Smooth muscle cell (in vitro differentiated cells): ENCODE results near the gene GABPB2. TPM values are rescaled to one million over a fixed set of nuclear protein-coding genes. Genes with fewer than 3 reads are reported as not detected.
A peak's percentile ranks its signal among the peaks of the same experiment; 100 is the strongest.

ENCODE experiments used
- DNase-seq: peaks from one replicate; lab custom pipeline; 2025; ENCODE audit not compliant: unreplicated experiment; lab: John Stamatoyannopoulos, UW
- H2AFZ ChIP-seq: fragments of 200-600 bp; sonication (generic); 2 replicates; pipeline ENCODE4 v1.6.0; 2016; ENCODE audit warnings: antibody characterized with exemption, low read depth, mild to moderate bottlenecking
- H3F3A ChIP-seq: fragments of 200-600 bp; sonication (generic); 2 replicates; pipeline ENCODE4 v1.6.0; 2017; ENCODE audit warnings: antibody characterized with exemption, low read depth
- H3K27ac ChIP-seq: fragments of 200-600 bp; sonication (generic); 2 replicates; pipeline ENCODE4 v1.5.1; 2016; ENCODE audit warnings: low read depth, mild to moderate bottlenecking
- H3K27me3 ChIP-seq: fragments of 200-600 bp; sonication (generic); 2 replicates; pipeline ENCODE4 v1.6.1; 2016; ENCODE audit warnings: low read depth, mild to moderate bottlenecking
- H3K36me3 ChIP-seq: fragments of 200-600 bp; sonication (generic); 2 replicates; pipeline ENCODE4 v1.5.1; 2016; ENCODE audit warnings: low read depth
- H3K4me1 ChIP-seq: fragments of 200-600 bp; sonication (generic); 2 replicates; pipeline ENCODE4 v1.5.1; 2016; ENCODE audit warnings: low read depth
- H3K4me2 ChIP-seq: fragments of 200-600 bp; sonication (generic); 2 replicates; pipeline ENCODE4 v1.6.0; 2016; ENCODE audit warnings: mild to moderate bottlenecking
- H3K4me3 ChIP-seq: fragments of 200-600 bp; sonication (generic); 2 replicates; pipeline ENCODE4 v1.5.1; 2016; ENCODE audit warnings: mild to moderate bottlenecking
- H3K79me2 ChIP-seq: fragments of 200-600 bp; sonication (generic); 2 replicates; pipeline ENCODE4 v1.6.0; 2016; ENCODE audit warnings: low read depth, mild to moderate bottlenecking
- H3K9ac ChIP-seq: fragments of 200-600 bp; sonication (generic); 2 replicates; pipeline ENCODE4 v1.6.0; 2016; ENCODE audit warnings: low read depth
- H3K9me3 ChIP-seq: fragments of 200-600 bp; sonication (generic); replicated peaks from 2 replicates; pipeline ENCODE4 v1.5.1; 2016; ENCODE audit warnings: low read depth
- H4K20me1 ChIP-seq: fragments of 200-600 bp; sonication (generic); 2 replicates; pipeline ENCODE4 v1.6.0; 2016; ENCODE audit warnings: low read depth
- CTCF ChIP-seq: fragments of 200-600 bp; sonication (generic); IDR thresholded peaks from 2 replicates; pipeline ENCODE4 v1.5.1; 2017; ENCODE audit warnings: borderline replicate concordance, mild to moderate bottlenecking, antibody characterized with exemption; ENCODE audit not compliant: insufficient read depth, poor library complexity, severe bottlenecking
- WGBS: methylation state at CpG from one replicate; pipeline ENCODE4 v1.1.7; 2016; ENCODE audit warnings: low lambda C conversion rate; 5-methylcytosine and 5-hydroxymethylcytosine counted together
- polyA plus RNA-seq: library from polyadenylated mRNA; unstranded; fragments of >200 nt; fragmentation: Nextera tagmentation; extraction: Ambion mirVana; gene quantifications from 2 replicates; pipeline ENCODE4 v1.2.1, GENCODE V29; 2016
- total RNA-seq: library from RNA; depleted of rRNA; stranded (reverse); fragments of >200 nt; gene quantifications from 2 replicates; pipeline ENCODE4 v1.2.3, GENCODE V29; 2014

GABPB2 gene
- total and polyA plus RNA-seq, 2 experiments from 2014 or later: 1.3 to 3.6 TPM

DNA sequence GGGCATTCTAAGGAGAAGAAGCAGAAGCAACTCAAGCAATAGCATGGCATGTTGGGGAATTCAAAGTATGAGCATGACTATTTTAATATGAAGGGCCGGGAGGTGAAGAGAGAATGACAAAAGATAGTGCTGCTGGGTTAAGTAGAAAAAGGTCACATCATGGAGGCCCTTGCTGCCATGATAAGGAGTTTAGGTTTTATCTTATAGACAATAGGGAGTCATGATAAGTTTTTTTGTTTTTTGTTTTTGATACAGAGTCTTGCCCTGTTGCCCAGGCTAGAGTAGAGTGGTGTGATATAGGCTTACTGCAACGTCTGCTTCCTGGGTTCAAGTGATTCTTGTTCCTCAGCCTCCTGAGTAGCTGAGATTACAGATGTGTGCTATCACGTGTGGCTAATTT, 31.0 kb upstream of the GABPB2 start:
- Histone ChIP-seq H3K27ac (no peak overlapping the region), H3K79me2 (no peaks in the 10 kb centered on the region), H2AFZ (no peak overlapping the region), H3K4me2 (no peak overlapping the region), H3K4me3 (no peak overlapping the region), H4K20me1 (no peaks in the 10 kb centered on the region), H3F3A (no peaks in the 10 kb centered on the region), H3K27me3 (no peaks in the 10 kb centered on the region), H3K9me3 (no peaks in the 10 kb centered on the region), H3K9ac (no peak overlapping the region), H3K36me3 (peaks cover under 1% of the 10 kb centered on the region), H3K4me1 (no peaks in the 10 kb centered on the region)
- no peak for TF ChIP-seq CTCF
- WGBS: 91% methylated on average over 3 of the region's 3 CpGs
- DNase-seq: no peak

DNA sequence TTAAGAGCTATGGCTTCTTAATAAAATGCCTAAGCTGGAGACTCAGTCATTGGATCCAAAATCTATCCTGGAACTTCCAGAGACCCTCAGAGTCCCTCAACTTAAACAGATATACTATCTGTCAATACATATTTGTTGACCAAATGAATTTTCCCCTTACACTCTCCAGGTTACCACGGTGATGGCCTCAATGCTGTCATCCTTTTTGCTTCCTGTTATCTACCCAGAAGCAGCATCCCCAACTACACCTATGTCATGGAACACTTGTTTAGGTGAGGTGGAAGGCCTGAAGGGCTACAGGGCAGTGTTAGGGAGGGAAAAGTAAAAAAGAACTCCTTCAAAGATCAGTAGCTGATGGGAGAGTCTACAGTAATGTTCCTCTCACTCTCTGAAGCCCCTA, 27.4 kb upstream of the GABPB2 start:
- Histone ChIP-seq H4K20me1 (no peaks in the 10 kb centered on the region), H3K36me3 (no peaks in the 10 kb centered on the region), H3K9me3 (no peaks in the 10 kb centered on the region), H3K79me2 (no peaks in the 10 kb centered on the region), H3K27ac (no peak overlapping the region), H2AFZ (no peak overlapping the region), H3F3A (no peaks in the 10 kb centered on the region), H3K4me3 (no peak overlapping the region), H3K9ac (no peak overlapping the region), H3K4me1 (no peaks in the 10 kb centered on the region), H3K27me3 (no peaks in the 10 kb centered on the region), H3K4me2 (no peak overlapping the region)
- 88% methylated on average over 1 of the region's 1 CpG for WGBS
- no peak for DNase-seq
- no peak for TF ChIP-seq CTCF

- H3K4me2 ChIP-seq: peak within 1 kb of the TSS; percentile 89
- peak; percentile 50 for DNase-seq
- no peaks in the 10 kb centered on the region for H3K4me1 ChIP-seq
- H3K9me3 ChIP-seq: no peaks in the 10 kb centered on the region
- under 1% methylated on average over 28 of the region's 29 CpGs for WGBS
- no peaks in the 10 kb centered on the region for H3K27me3 ChIP-seq
- peak within 1 kb of the TSS; percentile 23 for H2AFZ ChIP-seq
- H3K27ac ChIP-seq: peak within 1 kb of the TSS; percentile 45
- no peaks in the 10 kb centered on the region for H3K36me3 ChIP-seq
- H3K9ac ChIP-seq: peak within 1 kb of the TSS; percentile 62
- TF ChIP-seq CTCF: no peak
- H3K79me2 ChIP-seq: no peaks in the 10 kb centered on the region
- peaks cover 23% of the 10 kb centered on the region for H3F3A ChIP-seq
- no peaks in the 10 kb centered on the region for H4K20me1 ChIP-seq
- H3K4me3 ChIP-seq: peak within 1 kb of the TSS; percentile 69
Measured at GRCh38 chr1:151047591-151047924, 23.0 kb upstream of the GABPB2 start, which contains the start of gene C1orf56. C1orf56 (plus strand) TSS chr1:151047751; CDS start chr1:151047848, 97 bp downstream.

DNA sequence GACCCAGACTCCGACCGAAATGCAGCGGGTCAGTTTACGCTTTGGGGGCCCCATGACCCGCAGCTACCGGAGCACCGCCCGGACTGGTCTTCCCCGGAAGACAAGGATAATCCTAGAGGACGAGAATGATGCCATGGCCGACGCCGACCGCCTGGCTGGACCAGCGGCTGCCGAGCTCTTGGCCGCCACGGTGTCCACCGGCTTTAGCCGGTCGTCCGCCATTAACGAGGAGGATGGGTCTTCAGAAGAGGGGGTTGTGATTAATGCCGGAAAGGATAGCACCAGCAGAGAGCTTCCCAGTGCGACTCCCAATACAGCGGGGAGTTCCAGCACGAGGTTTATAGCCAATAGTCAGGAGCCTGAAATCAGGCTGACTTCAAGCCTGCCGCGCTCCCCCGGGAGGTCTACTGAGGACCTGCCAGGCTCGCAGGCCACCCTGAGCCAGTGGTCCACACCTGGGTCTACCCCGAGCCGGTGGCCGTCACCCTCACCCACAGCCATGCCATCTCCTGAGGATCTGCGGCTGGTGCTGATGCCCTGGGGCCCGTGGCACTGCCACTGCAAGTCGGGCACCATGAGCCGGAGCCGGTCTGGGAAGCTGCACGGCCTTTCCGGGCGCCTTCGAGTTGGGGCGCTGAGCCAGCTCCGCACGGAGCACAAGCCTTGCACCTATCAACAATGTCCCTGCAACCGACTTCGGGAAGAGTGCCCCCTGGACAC, 22.5 kb upstream of the GABPB2 start:
- H2AFZ ChIP-seq: peak overlapping the region; percentile 23
- H3K27ac ChIP-seq: peak overlapping the region; percentile 45
- no peaks in the 10 kb centered on the region for H3K27me3 ChIP-seq
- no peaks in the 10 kb centered on the region for H3K36me3 ChIP-seq
- no peaks in the 10 kb centered on the region for H3K4me1 ChIP-seq
- no peaks in the 10 kb centered on the region for H3K9me3 ChIP-seq
- H3K4me3 ChIP-seq: peak overlapping the region; percentile 69
- H3K79me2 ChIP-seq: no peaks in the 10 kb centered on the region
- DNase-seq: peak; percentile 52
- H3F3A ChIP-seq: peaks cover 28% of the 10 kb centered on the region
- peak overlapping the region; percentile 89 for H3K4me2 ChIP-seq
- TF ChIP-seq CTCF: peak; percentile 31
- 4% methylated on average over 47 of the region's 48 CpGs for WGBS
- H4K20me1 ChIP-seq: peaks cover 3% of the 10 kb centered on the region
- H3K9ac ChIP-seq: peak overlapping the region; percentile 62
